Astrocyte (in vitro differentiated cells and primary cell): ENCODE data around the gene STEAP4. TPM values are rescaled to one million over a fixed set of nuclear protein-coding genes. Genes with fewer than 3 reads are reported as not detected.

ENCODE experiments used
- DNase-seq: peaks from one replicate; pipeline ENCODE4 v3.0.0-alpha.2; 2010; ENCODE audit warnings: low read depth
- FAIRE-seq: peaks from 2 replicates; lab custom pipeline; 2011; peaks lifted over from hg19 to GRCh38; lab: Jason Lieb, UNC
- H2AFZ ChIP-seq: 2 replicates; pipeline ENCODE4 v1.6.0; 2012; ENCODE audit warnings: low read depth, low read length, inconsistent platforms
- H3K27ac ChIP-seq: 2 replicates; pipeline ENCODE4 v1.5.1; 2011; ENCODE audit warnings: low read depth, low read length, inconsistent platforms
- H3K27me3 ChIP-seq: 2 replicates; pipeline ENCODE4 v1.6.0; 2011; ENCODE audit warnings: low read length, inconsistent platforms; ENCODE audit not compliant: insufficient read depth
- H3K36me3 ChIP-seq: 2 replicates; pipeline ENCODE4 v1.5.1; 2011; ENCODE audit warnings: low read length, inconsistent platforms; ENCODE audit not compliant: insufficient read depth
- H3K4me1 ChIP-seq: 2 replicates; pipeline ENCODE4 v1.5.1; 2011; ENCODE audit warnings: low read length, inconsistent platforms; ENCODE audit not compliant: insufficient read depth
- H3K4me2 ChIP-seq: 2 replicates; pipeline ENCODE4 v1.6.0; 2012; ENCODE audit warnings: low read length, inconsistent platforms
- H3K4me3 ChIP-seq: 2 replicates; pipeline ENCODE4 v1.5.1; 2011; ENCODE audit warnings: low read depth, mild to moderate bottlenecking, low read length, inconsistent platforms; ENCODE audit not compliant: insufficient read depth
- H3K79me2 ChIP-seq: 2 replicates; pipeline ENCODE4 v1.6.0; 2012; ENCODE audit warnings: mild to moderate bottlenecking, low read length, inconsistent platforms; ENCODE audit not compliant: insufficient read depth
- H3K9ac ChIP-seq: 2 replicates; pipeline ENCODE4 v1.6.0; 2012; ENCODE audit warnings: mild to moderate bottlenecking, low read length, inconsistent platforms
- H3K9me3 ChIP-seq: 2 replicates; pipeline ENCODE4 v1.5.1; 2012; ENCODE audit warnings: low read depth, mild to moderate bottlenecking, low read length, inconsistent platforms; ENCODE audit not compliant: insufficient read depth
- H4K20me1 ChIP-seq: 2 replicates; pipeline ENCODE4 v1.6.0; 2012; ENCODE audit warnings: low read length, inconsistent platforms; ENCODE audit not compliant: insufficient read depth
- H3K27ac Mint-ChIP-seq: one replicate; pipeline ENCODE4 v1.8.0; 2021; ENCODE audit warnings: mild to moderate bottlenecking, mixed read lengths; ENCODE audit not compliant: unreplicated experiment
- H3K27me3 Mint-ChIP-seq: one replicate; pipeline ENCODE4 v1.8.0; 2021; ENCODE audit warnings: low read depth, mixed read lengths; ENCODE audit not compliant: unreplicated experiment
- H3K36me3 Mint-ChIP-seq: one replicate; pipeline ENCODE4 v1.8.0; 2021; ENCODE audit warnings: low read depth, mixed read lengths; ENCODE audit not compliant: unreplicated experiment
- H3K4me1 Mint-ChIP-seq: one replicate; pipeline ENCODE4 v1.8.0; 2021; ENCODE audit warnings: low read depth, mixed read lengths; ENCODE audit not compliant: unreplicated experiment
- H3K4me3 Mint-ChIP-seq: one replicate; pipeline ENCODE4 v1.8.0; 2021; ENCODE audit warnings: mild to moderate bottlenecking, moderate library complexity, mixed read lengths; ENCODE audit not compliant: unreplicated experiment
- H3K9me3 Mint-ChIP-seq: one replicate; pipeline ENCODE4 v1.8.0; 2021; ENCODE audit warnings: mild to moderate bottlenecking, mixed read lengths; ENCODE audit not compliant: unreplicated experiment
- EZH2 ChIP-seq: IDR thresholded peaks from 2 replicates; pipeline ENCODE4 v1.6.1; 2012; ENCODE audit warnings: mild to moderate bottlenecking, low read length, inconsistent platforms; ENCODE audit not compliant: insufficient read depth
- total RNA-seq: library from RNA; stranded (reverse); gene quantifications from 2 replicates; pipeline ENCODE4 v1.2.1, GENCODE V29; 2021
- TF ChIP-seq, protein P1 (sequence below): IDR thresholded peaks from 2 replicates; pipeline ENCODE4 v1.5.1; 2011; ENCODE audit warnings: low read depth, mild to moderate bottlenecking, inconsistent platforms, low read length, moderate library complexity; ENCODE audit not compliant: insufficient read depth

The STEAP4 gene
- total RNA-seq, 1 donor from 2014 or later: not detected

DNA sequence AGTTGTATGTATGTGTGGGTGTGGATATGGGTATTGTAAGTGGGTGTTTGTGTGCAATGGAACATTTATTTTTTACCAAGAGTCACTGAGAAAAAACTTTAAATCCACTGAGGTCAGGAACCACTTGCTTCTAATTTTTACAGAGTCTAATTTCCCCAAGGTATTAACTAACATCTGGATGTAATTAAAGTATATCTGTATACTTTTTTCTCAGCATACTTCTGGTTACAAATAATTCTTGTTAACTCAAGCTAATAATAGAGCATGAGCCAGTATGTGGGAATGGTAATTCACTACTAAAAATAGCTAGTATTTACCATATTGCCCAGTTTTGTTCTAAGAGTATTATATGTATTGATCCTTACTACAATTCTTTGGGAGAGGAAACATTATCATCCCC is 24.6 kb upstream of the STEAP4 start:
- Histone ChIP-seq H3K9ac (no peak overlapping the region), H4K20me1 (no peaks in the 10 kb centered on the region), H3K4me3 (no peak overlapping the region), H3K4me2 (no peak overlapping the region), H3K4me1 (no peaks in the 10 kb centered on the region), H2AFZ (no peak overlapping the region), H3K27ac (no peak overlapping the region), H3K79me2 (no peaks in the 10 kb centered on the region), H3K9me3 (no peaks in the 10 kb centered on the region), H3K36me3 (no peaks in the 10 kb centered on the region), H3K27me3 (peaks cover 3% of the 10 kb centered on the region)
- no peak overlapping the region for H3K4me3 Mint-ChIP-seq
- DNase-seq: peak; percentile 9
- peaks cover 2% of the 10 kb centered on the region for H3K9me3 Mint-ChIP-seq
- no peak for TF ChIP-seq EZH2
- peaks cover 3% of the 10 kb centered on the region for H3K4me1 Mint-ChIP-seq
- H3K36me3 Mint-ChIP-seq: no peaks in the 10 kb centered on the region
- peaks cover 7% of the 10 kb centered on the region for H3K27me3 Mint-ChIP-seq
- FAIRE-seq: no peak
- H3K27ac Mint-ChIP-seq: no peak overlapping the region

DNA sequence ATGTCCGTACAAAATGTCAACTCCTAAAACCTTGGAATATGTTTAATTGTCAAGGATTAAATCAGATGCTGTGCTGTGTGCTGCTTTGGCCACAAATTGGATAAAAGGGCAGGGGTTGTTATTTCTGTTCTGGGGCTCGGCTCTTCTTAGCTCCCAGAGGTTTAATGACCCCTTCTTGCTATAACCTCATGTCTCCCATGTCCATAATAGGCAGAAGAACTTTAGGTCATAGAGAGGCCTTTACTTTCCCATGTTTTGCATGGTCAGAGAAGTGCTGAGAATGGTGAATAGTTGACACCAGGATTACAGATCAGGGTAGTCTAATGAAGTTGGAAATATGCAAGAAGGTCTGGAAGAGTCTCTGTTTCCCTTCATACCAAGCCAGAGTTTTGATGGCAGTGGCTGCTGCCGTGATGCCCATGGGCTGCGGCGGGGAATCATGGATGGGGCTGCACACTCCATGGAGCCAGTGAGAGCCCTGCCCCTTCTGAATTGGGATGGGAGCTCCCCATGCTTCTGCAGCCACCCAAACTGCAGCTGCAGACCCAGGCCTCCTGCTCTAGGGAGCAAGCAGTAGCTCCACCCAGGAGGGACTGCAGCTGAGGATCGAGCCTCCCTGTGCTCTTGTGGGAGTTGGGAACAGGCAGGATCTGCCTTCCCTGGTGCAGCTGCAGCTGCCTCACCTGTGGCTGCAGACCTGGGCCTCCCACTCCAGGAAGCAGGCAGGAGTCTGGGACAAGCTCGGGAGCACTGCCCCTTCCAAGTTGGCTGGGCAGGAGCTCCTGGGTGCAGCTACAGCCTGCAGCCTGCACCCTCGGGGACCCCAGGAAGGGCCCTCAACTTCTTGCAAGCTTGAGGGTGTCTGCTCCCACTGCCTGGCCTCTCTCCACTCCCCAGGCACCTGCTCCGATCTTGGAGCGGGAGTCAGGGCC is 23.1 kb upstream of the STEAP4 start:
- Histone ChIP-seq H3K27ac (no peak overlapping the region), H3K79me2 (no peaks in the 10 kb centered on the region), H3K9me3 (no peaks in the 10 kb centered on the region), H3K36me3 (no peaks in the 10 kb centered on the region), H3K4me2 (no peak overlapping the region), H3K9ac (no peak overlapping the region), H3K27me3 (no peaks in the 10 kb centered on the region), H2AFZ (no peak overlapping the region), H3K4me3 (no peak overlapping the region), H3K4me1 (no peaks in the 10 kb centered on the region), H4K20me1 (no peaks in the 10 kb centered on the region)
- TF ChIP-seq EZH2: no peak
- TF ChIP-seq, protein P1, sequence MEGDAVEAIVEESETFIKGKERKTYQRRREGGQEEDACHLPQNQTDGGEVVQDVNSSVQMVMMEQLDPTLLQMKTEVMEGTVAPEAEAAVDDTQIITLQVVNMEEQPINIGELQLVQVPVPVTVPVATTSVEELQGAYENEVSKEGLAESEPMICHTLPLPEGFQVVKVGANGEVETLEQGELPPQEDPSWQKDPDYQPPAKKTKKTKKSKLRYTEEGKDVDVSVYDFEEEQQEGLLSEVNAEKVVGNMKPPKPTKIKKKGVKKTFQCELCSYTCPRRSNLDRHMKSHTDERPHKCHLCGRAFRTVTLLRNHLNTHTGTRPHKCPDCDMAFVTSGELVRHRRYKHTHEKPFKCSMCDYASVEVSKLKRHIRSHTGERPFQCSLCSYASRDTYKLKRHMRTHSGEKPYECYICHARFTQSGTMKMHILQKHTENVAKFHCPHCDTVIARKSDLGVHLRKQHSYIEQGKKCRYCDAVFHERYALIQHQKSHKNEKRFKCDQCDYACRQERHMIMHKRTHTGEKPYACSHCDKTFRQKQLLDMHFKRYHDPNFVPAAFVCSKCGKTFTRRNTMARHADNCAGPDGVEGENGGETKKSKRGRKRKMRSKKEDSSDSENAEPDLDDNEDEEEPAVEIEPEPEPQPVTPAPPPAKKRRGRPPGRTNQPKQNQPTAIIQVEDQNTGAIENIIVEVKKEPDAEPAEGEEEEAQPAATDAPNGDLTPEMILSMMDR: no peak
- Mint-ChIP-seq H3K27me3 (no peaks in the 10 kb centered on the region), H3K9me3 (peaks cover 2% of the 10 kb centered on the region), H3K4me3 (no peak overlapping the region), H3K36me3 (no peaks in the 10 kb centered on the region), H3K27ac (no peak overlapping the region), H3K4me1 (peaks cover 3% of the 10 kb centered on the region)
- no peak for FAIRE-seq
- no peak for DNase-seq

DNA sequence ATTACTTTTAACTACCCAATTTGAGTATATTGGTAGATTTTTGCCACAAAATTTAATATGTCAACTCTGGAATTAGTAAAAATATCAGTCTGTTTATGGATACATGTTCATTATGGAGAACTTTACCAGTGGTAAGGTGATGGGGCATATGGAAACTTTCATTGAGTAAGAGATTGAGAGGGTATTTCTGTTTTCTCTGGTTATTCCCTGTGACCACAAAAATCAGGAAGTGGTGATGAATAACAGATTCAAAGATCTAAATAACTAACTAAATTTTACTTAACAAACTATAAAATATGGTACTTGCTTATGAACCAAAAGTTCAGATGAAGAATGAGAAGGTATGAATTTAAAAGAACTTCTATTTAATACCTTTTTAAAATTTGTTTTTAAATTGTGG is 22.1 kb upstream of the STEAP4 start:
- no peak overlapping the region for H3K4me3 ChIP-seq
- TF ChIP-seq, protein P1: no peak
- no peak for TF ChIP-seq EZH2
- no peak overlapping the region for H3K4me2 ChIP-seq
- Mint-ChIP-seq H3K4me1 (peaks cover 3% of the 10 kb centered on the region), H3K9me3 (peaks cover 4% of the 10 kb centered on the region), H3K36me3 (no peaks in the 10 kb centered on the region), H3K27ac (no peak overlapping the region), H3K27me3 (no peaks in the 10 kb centered on the region), H3K4me3 (no peak overlapping the region)
- FAIRE-seq: no peak
- no peaks in the 10 kb centered on the region for H3K36me3 ChIP-seq
- H3K9me3 ChIP-seq: no peaks in the 10 kb centered on the region
- no peaks in the 10 kb centered on the region for H4K20me1 ChIP-seq
- no peaks in the 10 kb centered on the region for H3K4me1 ChIP-seq
- H3K27ac ChIP-seq: no peak overlapping the region
- no peak for DNase-seq
- no peak overlapping the region for H2AFZ ChIP-seq
- no peak overlapping the region for H3K9ac ChIP-seq
- H3K27me3 ChIP-seq: no peaks in the 10 kb centered on the region
- H3K79me2 ChIP-seq: no peaks in the 10 kb centered on the region
